ENCODE data around the gene SLC4A1. TPM values are rescaled to one million over a fixed set of nuclear protein-coding genes. Genes with fewer than 3 reads are reported as not detected.
A peak's percentile ranks its signal among the peaks of the same experiment; 100 is the strongest.

The SLC4A1 gene
- total RNA-seq, 2 experiments from 2014 or later, result not detected

GRCh38 chr17:44206825-44207155 lies 61.1 kb downstream of the SLC4A1 start:
- no peak for DNase-seq
- H3K4me1 Mint-ChIP-seq (ENCODE audit: low read depth), result peaks cover 54% of the 10 kb centered on the region
- H3K27me3 Mint-ChIP-seq (ENCODE audit: low read depth), result no peaks in the 10 kb centered on the region
- no peak overlapping the region for H3K27ac Mint-ChIP-seq
- CTCF ChIA-PET, result interaction anchor here (1.5 kb wide), 1 partner anchor 163 kb away, joined by 4 read pairs; no protein-coding TSS in a partner anchor
- intact Hi-C loops (cut with micrococcal nuclease), result no loop called here
- H3K4me3 Mint-ChIP-seq, result no peak overlapping the region
- no peaks in the 10 kb centered on the region for H3K9me3 Mint-ChIP-seq
- H3K36me3 Mint-ChIP-seq (ENCODE audit: low read depth), result peaks cover 38% of the 10 kb centered on the region

GRCh38 chr17:44205962-44206824 lies 61.7 kb downstream of the SLC4A1 start:
- no peak for DNase-seq

GRCh38 chr17:44204441-44204882 lies 63.5 kb downstream of the SLC4A1 start:
- peak overlapping the region; percentile 74 for H3K27ac Mint-ChIP-seq
- intact Hi-C loops (cut with micrococcal nuclease), result no loop called here
- DNase-seq, result no peak
- H3K36me3 Mint-ChIP-seq (ENCODE audit: low read depth), result peaks cover 26% of the 10 kb centered on the region
- no peak overlapping the region for H3K4me3 Mint-ChIP-seq
- H3K9me3 Mint-ChIP-seq, result no peaks in the 10 kb centered on the region
- peaks cover 40% of the 10 kb centered on the region for H3K4me1 Mint-ChIP-seq (ENCODE audit: low read depth)
- H3K27me3 Mint-ChIP-seq (ENCODE audit: low read depth), result no peaks in the 10 kb centered on the region
- CTCF ChIA-PET, result interaction anchor here (0.7 to 4.0 kb wide), 11 partner anchors 9 to 159 kb away, joined by 3 to 15 read pairs (median 5); partner anchors contain the start of genes FAM171A2 and TMUB2

More at GRCh38 chr17:44205962-44206824, 61.7 kb downstream of the SLC4A1 start:
- Mint-ChIP-seq H3K36me3 (ENCODE audit: low read depth) (peaks cover 35% of the 10 kb centered on the region), H3K27me3 (ENCODE audit: low read depth) (no peaks in the 10 kb centered on the region), H3K27ac (peak overlapping the region; percentile 42), H3K9me3 (no peaks in the 10 kb centered on the region), H3K4me3 (no peak overlapping the region), H3K4me1 (ENCODE audit: low read depth) (peaks cover 50% of the 10 kb centered on the region)
- CTCF ChIA-PET, result interaction anchor here (0.9 to 1.5 kb wide), 4 partner anchors 10 to 164 kb away, joined by 4 to 7 read pairs (median 5); no protein-coding TSS in a partner anchor
- intact Hi-C loops (cut with micrococcal nuclease), result no loop called here

- intact Hi-C loops (cut with micrococcal nuclease), result loop anchor here (1.0 kb wide), 1 partner anchor 127 kb away; no protein-coding TSS in a partner anchor
Measured at GRCh38 chr17:44203731-44204440, 64.0 kb downstream of the SLC4A1 start.

GRCh38 chr17:44202756-44203155 lies 65.2 kb downstream of the SLC4A1 start:
- no peaks in the 10 kb centered on the region for H3K27me3 Mint-ChIP-seq (ENCODE audit: low read depth)
- no peaks in the 10 kb centered on the region for H3K9me3 Mint-ChIP-seq
- H3K36me3 Mint-ChIP-seq (ENCODE audit: low read depth), result peaks cover 14% of the 10 kb centered on the region
- DNase-seq, result no peak
- no peak overlapping the region for H3K4me3 Mint-ChIP-seq
- CTCF ChIA-PET, result interaction anchor here (0.6 to 4.0 kb wide), 7 partner anchors 8 to 165 kb away, joined by 3 to 32 read pairs (median 8); partner anchors contain the start of gene TMUB2
- peaks cover 34% of the 10 kb centered on the region for H3K4me1 Mint-ChIP-seq (ENCODE audit: low read depth)
- intact Hi-C loops (cut with micrococcal nuclease), result loop anchor here (1.0 kb wide), 1 partner anchor 129 kb away; no protein-coding TSS in a partner anchor
- no peak overlapping the region for H3K27ac Mint-ChIP-seq

More at GRCh38 chr17:44203731-44204440, 64.0 kb downstream of the SLC4A1 start:
- H3K27me3 Mint-ChIP-seq (ENCODE audit: low read depth), result no peaks in the 10 kb centered on the region
- peak overlapping the region; percentile 74 for H3K27ac Mint-ChIP-seq
- peak; percentile 78 for DNase-seq
- no peak overlapping the region for H3K4me3 Mint-ChIP-seq
- H3K9me3 Mint-ChIP-seq, result no peaks in the 10 kb centered on the region
- CTCF ChIA-PET, result interaction anchor here (0.6 to 4.0 kb wide), 14 partner anchors 10 to 164 kb away, joined by 3 to 15 read pairs (median 5); partner anchors contain the start of genes FAM171A2, GRN and TMUB2
- peaks cover 36% of the 10 kb centered on the region for H3K4me1 Mint-ChIP-seq (ENCODE audit: low read depth)
- peaks cover 22% of the 10 kb centered on the region for H3K36me3 Mint-ChIP-seq (ENCODE audit: low read depth)

- CTCF ChIA-PET, result interaction anchor here (1.0 to 4.0 kb wide), 5 partner anchors 10 to 131 kb away, joined by 3 to 32 read pairs (median 8); partner anchors contain the start of gene TMUB2
- H3K4me1 Mint-ChIP-seq (ENCODE audit: low read depth), result peaks cover 36% of the 10 kb centered on the region
- peaks cover 12% of the 10 kb centered on the region for H3K36me3 Mint-ChIP-seq (ENCODE audit: low read depth)
- intact Hi-C loops (cut with micrococcal nuclease), result loop anchor here (1.0 kb wide), 4 partner anchors 10 to 59 kb away; partner anchors contain the start of genes HROB and TMUB2
- peak; percentile 27 for DNase-seq
- peak overlapping the region; percentile 86 for H3K4me3 Mint-ChIP-seq
- no peaks in the 10 kb centered on the region for H3K9me3 Mint-ChIP-seq
- peak overlapping the region; percentile 91 for H3K27ac Mint-ChIP-seq
- no peaks in the 10 kb centered on the region for H3K27me3 Mint-ChIP-seq (ENCODE audit: low read depth)
Measured at GRCh38 chr17:44200478-44201155, 67.3 kb downstream of the SLC4A1 start.

GRCh38 chr17:44199553-44200477 lies 68.1 kb downstream of the SLC4A1 start, which contains the start of gene ATXN7L3:
Gene ATXN7L3, minus strand, starts transcription at chr17:44199884. Its CDS starts 1,814 bp downstream, at chr17:44198070.
- Mint-ChIP-seq H3K27me3 (ENCODE audit: low read depth) (no peaks in the 10 kb centered on the region), H3K36me3 (ENCODE audit: low read depth) (peaks cover 15% of the 10 kb centered on the region), H3K4me3 (peak within 1 kb of the TSS; percentile 86), H3K27ac (peak within 1 kb of the TSS; percentile 91), H3K9me3 (no peaks in the 10 kb centered on the region), H3K4me1 (ENCODE audit: low read depth) (peaks cover 36% of the 10 kb centered on the region)
- intact Hi-C loops (cut with micrococcal nuclease), result loop anchor here (1.0 kb wide), 4 partner anchors 10 to 59 kb away; partner anchors contain the start of genes HROB and TMUB2
- CTCF ChIA-PET, result interaction anchor here (3.0 kb wide), 1 partner anchor 11 kb away, joined by 32 read pairs; no protein-coding TSS in a partner anchor
- DNase-seq, result peak; percentile 100

- Mint-ChIP-seq H3K4me1 (ENCODE audit: low read depth) (peaks cover 29% of the 10 kb centered on the region), H3K36me3 (ENCODE audit: low read depth) (peaks cover 20% of the 10 kb centered on the region), H3K27me3 (ENCODE audit: low read depth) (no peaks in the 10 kb centered on the region), H3K4me3 (peak overlapping the region; percentile 74), H3K9me3 (no peaks in the 10 kb centered on the region), H3K27ac (peak overlapping the region; percentile 83)
- CTCF ChIA-PET, result interaction anchor here (0.9 to 2.0 kb wide), 4 partner anchors 11 to 147 kb away, joined by 3 to 9 read pairs (median 6); partner anchors contain the start of gene GRN
- peak; percentile 53 for DNase-seq
- intact Hi-C loops (cut with micrococcal nuclease), result no loop called here
Measured at GRCh38 chr17:44198721-44199552, 69.0 kb downstream of the SLC4A1 start.

All from activated naive CD4-positive, alpha-beta T cell treated with anti-CD3 and anti-CD28 coated beads for 36 hours (primary cell).